Coronary artery (tissue), 2 donors: ENCODE results near the gene PPP2R5D.

Source experiments
- DNase-seq: peaks from one replicate; pipeline ENCODE4 v3.0.0-alpha.2; 2017; ENCODE audit warnings: low spot score
- H3K27ac ChIP-seq, 2 donors: fragments of 200-600 bp; sonication (generic); one replicate each; pipeline ENCODE4 v1.5.1; 2016 to 2019
- H3K4me3 ChIP-seq: fragments of 200-600 bp; sonication (generic); 2 replicates; pipeline ENCODE4 v1.5.1; 2016; ENCODE audit warnings: mild to moderate bottlenecking, moderate library complexity
- TF ChIP-seq, protein P1 (sequence below): fragments of 200-600 bp; sonication (generic); IDR thresholded peaks from one replicate; pipeline ENCODE4 v1.5.1; 2019; ENCODE audit warnings: antibody characterized with exemption

PPP2R5D gene

DNA sequence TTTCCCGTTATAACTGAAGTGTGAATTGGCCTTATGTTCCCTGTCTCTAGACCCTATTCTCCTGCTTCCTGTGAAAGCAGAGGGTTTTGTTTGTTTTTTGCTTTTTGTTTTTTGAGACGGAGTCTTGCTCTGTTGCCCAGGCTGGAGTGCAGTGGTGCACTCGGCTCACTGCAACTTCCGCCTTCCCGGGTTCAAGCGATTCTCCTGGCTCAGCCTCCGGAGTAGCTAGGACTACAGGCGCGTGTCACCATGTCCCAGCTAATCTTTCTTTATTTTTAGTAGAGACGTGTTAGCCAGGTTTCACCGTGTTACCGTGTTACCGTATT is 24.5 kb upstream of the PPP2R5D start:
- DNase-seq, result no peak
- H3K27ac ChIP-seq, result no peak overlapping the region
- H3K4me3 ChIP-seq, result peak overlapping the region; percentile 78
- TF ChIP-seq, protein P1, sequence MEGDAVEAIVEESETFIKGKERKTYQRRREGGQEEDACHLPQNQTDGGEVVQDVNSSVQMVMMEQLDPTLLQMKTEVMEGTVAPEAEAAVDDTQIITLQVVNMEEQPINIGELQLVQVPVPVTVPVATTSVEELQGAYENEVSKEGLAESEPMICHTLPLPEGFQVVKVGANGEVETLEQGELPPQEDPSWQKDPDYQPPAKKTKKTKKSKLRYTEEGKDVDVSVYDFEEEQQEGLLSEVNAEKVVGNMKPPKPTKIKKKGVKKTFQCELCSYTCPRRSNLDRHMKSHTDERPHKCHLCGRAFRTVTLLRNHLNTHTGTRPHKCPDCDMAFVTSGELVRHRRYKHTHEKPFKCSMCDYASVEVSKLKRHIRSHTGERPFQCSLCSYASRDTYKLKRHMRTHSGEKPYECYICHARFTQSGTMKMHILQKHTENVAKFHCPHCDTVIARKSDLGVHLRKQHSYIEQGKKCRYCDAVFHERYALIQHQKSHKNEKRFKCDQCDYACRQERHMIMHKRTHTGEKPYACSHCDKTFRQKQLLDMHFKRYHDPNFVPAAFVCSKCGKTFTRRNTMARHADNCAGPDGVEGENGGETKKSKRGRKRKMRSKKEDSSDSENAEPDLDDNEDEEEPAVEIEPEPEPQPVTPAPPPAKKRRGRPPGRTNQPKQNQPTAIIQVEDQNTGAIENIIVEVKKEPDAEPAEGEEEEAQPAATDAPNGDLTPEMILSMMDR, result no peak

DNA sequence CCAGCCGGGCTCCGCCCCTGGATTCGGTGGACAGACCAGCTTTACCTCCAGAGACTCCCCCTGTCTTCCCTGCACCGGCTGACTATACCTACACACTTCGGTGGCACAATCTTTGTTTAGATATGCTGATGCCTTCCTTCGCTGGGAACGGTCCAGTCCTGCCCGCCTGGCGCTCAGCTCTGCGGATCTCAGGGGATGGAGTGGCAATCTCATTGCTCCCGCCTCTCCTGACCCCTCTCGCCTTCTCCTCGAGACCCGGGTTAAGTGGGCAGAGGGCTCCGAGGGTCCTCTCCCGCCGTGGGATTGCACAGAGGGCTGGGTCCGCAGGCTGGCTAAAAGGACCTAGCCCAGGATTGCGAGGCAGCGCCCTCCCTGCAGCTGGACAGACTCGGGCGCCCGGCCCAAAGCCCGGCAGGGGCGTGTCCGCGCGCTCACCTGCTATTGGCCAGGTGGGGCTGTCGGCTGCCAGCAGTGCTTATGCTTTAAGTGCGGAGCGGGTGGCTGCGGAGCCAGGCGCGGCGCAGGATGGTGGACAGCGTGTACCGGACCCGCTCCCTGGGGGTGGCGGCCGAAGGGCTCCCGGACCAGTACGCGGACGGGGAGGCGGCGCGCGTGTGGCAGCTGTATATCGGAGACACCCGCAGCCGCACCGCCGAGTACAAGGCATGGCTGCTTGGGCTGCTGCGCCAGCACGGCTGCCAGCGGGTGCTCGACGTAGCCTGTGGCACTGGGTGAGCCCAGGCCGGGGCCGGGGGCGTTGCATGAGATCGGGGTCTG is 23.9 kb upstream of the PPP2R5D start, which contains the start of gene GNMT:
Gene GNMT (plus strand): TSS at position 512 of the 777 bp plus-strand sequence. CDS start 14 bp downstream, at position 526.
- Histone ChIP-seq H3K4me3 (peak within 1 kb of the TSS; percentile 78), H3K27ac (no peak within 1 kb of the TSS)
- TF ChIP-seq, protein P1, result no peak
- DNase-seq, result no peak

DNA sequence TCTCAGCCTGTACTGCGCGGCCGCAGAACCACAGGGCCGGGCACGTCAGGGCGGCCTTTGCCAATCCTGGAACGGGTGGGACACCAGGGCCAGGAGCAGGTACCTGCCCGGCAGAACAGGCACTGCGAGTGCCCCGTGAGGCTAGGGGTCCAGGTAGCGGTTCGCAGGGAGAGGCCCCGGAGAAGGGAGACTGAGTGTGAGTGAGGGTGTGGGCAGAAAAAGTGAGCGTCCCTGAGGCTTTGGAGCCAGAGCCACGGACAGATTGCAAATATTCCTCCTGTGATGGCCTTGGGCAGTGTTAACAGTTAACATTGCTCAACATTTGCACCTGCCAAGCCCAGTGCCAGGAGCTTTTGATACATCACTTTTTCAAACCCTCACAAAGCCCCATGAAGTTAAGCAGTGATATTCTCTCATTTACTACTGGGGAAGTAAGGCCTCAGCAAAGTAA is 23.3 kb upstream of the PPP2R5D start:
- no peak overlapping the region for H3K27ac ChIP-seq
- H3K4me3 ChIP-seq, result peak overlapping the region; percentile 78
- no peak for DNase-seq
- TF ChIP-seq, protein P1, result no peak

DNA sequence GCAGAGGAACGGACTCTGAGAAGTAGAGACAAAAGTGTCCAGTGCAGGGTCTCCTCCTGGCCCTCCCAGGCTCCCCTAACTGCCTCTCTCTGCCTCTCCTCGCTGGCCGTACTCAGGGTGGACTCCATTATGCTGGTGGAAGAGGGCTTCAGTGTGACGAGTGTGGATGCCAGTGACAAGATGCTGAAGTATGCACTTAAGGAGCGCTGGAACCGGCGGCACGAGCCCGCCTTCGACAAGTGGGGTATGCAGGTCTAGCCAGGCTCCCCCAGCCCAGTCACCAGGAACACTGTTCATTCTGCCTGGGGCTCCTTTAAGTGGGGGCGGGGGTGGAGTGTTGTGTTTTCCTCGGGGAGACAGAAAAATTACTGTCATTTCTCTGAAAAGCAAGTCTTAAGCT is 22.3 kb upstream of the PPP2R5D start:
- Histone ChIP-seq H3K4me3 (no peak overlapping the region), H3K27ac (no peak overlapping the region)
- no peak for DNase-seq
- TF ChIP-seq, protein P1, result no peak

DNA sequence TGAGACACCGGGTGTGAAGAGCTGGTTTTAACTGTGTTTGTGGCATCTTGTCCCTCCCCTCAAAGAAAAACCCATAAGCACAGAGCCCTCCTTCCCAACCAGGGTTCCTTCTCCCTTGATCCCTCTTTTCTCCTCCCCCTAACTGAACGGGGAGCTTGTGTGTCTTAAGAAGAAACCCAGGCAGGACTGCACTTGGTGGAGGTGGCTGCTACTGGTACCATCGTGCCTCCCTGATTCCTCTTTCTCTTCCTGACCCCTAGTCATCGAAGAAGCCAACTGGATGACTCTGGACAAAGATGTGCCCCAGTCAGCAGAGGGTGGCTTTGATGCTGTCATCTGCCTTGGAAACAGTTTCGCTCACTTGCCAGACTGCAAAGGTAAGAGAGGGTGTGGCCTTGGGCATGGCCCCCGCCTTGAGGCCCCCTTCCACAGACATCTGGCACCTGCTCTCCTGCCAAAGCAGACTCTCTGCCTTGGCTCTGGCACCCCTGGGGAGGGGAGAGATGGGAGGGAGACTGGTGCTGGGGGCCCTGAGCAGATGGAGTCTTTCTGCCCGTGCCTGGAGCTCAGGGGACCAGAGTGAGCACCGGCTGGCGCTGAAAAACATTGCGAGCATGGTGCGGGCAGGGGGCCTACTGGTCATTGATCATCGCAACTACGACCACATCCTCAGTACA is 21.7 kb upstream of the PPP2R5D start:
- TF ChIP-seq, protein P1, result no peak
- no peak overlapping the region for H3K4me3 ChIP-seq
- H3K27ac ChIP-seq, result no peak overlapping the region
- no peak for DNase-seq

DNA sequence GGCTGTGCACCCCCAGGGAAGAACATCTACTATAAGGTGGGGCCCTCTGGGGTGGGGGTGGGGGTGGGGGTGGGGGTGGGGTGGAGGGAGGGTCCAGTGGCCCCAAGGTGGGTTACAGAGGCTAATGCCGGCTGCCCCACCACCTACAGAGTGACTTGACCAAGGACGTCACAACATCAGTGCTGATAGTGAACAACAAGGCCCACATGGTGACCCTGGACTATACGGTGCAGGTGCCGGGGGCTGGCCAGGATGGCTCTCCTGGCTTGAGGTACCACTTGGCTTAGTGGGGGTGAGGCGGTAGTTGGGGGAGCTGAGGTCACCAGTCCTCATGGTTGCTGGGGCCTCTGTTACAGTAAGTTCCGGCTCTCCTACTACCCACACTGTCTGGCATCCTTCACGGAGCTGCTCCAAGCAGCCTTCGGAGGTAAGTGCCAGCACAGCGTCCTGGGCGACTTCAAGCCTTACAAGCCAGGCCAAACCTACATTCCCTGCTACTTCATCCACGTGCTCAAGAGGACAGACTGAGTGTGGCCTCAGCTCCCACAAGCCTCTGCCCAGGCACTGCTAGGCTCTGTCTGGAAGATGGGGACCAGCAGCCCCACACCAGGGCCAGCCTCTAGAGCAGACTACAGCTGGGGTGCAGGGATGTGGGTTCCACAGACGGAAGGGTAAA is 21.1 kb upstream of the PPP2R5D start:
- no peak for DNase-seq
- Histone ChIP-seq H3K27ac (no peak overlapping the region), H3K4me3 (no peak overlapping the region)
- TF ChIP-seq, protein P1, result no peak
